OCI-M1 (cell line): ENCODE results near the gene TSPEAR.

ENCODE experiments used
- DNase-seq: peaks from one replicate; lab custom pipeline; 2025; lab: John Stamatoyannopoulos, UW

Gene TSPEAR

GRCh38 chr21:44502171-44502958 lies 209.0 kb downstream of the TSPEAR start:
- no peak for DNase-seq

- no peak for DNase-seq
Observed at GRCh38 chr21:44500111-44500510, 211.3 kb downstream of the TSPEAR start.

DNA sequence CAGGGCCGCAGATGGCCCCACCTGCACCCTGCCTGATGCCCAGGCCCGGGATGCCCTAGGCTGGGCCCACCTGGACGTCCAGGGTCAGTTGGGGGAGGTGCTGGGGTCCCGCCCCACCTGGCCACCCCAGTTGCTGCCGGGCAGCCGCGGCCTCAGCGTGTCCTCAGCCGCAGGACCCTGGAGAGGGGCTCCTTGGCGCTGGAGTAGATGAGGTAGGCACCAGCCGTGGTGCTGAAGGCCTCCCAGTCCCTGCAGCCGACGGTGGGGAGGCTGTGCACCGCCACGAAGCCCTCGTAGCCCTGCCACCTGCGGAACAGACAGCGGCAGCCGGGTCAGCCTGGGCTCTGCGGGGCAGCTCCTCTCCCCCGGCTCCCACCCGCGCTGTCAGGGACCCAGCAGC lies 211.7 kb downstream of the TSPEAR start:
- no peak for DNase-seq

DNA sequence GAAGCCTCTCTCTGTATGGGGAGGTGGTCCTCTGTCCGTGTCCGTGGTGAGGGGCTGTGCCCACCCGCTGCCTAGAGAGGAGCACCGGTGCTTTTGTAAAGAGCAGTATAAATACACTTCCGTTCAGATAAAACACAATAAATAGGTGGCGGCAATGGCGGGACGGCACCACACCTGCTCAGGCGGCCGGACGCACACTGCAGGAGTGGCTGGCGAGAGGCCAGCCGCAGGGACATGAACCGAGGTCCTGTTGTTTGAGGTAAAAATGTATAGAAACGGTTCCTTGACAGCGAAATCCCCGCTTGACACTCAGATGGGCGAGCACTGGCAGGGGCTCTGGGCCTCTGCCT lies 212.2 kb downstream of the TSPEAR start:
- DNase-seq, result no peak

- DNase-seq, result no peak
Observed at GRCh38 chr21:44498280-44499210, 212.8 kb downstream of the TSPEAR start.

DNA sequence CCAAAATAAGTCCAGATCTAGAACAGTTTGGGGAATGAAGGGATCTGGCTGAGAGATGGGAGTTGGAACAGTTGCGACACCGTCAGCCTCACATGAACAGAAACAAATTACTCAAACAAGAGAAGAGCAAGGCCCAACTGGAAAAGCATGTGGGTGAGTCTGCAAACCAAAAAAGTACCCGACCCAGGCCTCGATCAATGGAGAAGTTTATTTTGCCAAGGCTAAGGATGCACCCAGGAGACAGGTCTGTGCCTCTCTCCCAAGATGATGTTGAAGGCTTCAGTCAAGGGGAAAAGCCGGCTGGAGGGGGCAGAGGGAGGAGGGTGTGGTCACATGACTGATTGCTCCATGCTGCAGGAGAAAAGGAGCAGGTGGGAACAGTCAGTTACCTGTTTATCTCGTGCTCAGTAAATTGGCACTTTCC lies 213.7 kb downstream of the TSPEAR start:
- DNase-seq, result no peak

DNA sequence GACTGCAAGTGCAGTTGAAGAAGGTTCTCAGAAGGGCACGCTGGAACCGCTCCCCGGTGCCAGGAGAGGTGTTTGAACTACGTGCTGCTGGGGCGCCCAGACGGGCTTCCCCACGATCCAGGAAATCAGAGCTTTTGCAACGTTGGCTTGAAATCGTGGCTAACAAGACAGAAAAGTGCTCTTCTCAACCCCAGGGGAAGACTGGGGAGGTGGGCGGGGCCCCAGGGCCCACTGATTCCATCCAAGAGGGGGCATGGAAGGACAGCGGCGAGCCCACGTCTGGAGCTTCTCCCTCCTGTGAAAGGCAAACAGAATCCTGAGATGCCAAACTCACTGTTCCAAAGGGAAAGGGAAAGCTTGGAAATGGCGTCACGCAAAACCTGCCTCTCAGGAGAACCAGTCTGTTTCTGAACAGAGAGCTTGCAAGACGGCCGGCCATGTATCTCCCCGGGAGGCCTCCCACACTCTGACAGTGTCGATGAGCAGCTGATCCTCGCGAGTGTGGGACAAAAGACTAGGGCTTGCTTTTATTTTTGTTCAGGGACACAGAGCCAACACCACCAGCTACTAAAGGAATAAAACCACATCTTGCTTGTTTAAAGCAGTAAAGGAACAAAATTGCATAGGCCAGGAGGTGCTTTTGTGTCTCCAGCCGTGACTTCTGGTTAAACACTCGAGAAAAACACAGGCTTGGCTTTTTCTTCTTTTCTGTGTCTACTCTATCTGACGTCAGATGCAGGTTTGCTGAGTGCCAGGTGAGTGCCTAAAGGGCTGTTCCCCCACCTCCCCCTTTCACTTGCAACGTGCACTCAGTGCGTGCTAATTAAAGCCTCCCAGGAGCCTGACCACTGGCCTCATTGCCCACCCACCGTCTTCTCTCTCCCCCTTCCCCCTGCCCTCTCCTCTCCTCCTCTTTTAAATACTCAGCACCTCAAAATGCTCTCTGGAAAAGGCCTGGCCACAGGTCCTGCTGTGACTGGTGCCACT lies 214.5 kb downstream of the TSPEAR start:
- DNase-seq, result no peak

- no peak for DNase-seq
Observed at GRCh38 chr21:44495611-44496563, 215.5 kb downstream of the TSPEAR start.

DNA sequence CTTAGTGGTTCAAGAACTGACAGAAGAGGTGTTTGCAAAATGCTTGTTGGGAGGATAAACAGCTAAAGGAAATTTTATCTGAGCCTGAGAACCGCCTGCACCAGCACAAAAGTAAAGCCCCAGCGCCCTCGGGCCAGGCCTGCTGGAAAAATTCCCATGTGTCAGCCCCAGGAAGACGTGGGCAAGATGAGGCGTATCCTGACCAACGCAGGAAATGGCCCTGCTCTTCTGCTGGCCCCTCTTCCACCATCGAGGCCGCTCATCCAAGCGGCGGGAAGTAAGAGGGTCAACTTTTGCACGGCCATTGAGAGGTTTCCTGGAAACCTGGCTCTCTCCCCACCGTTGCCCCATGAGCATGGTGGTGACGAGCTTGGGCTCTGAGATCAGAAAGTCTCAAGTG lies 216.4 kb downstream of the TSPEAR start:
- no peak for DNase-seq

DNA sequence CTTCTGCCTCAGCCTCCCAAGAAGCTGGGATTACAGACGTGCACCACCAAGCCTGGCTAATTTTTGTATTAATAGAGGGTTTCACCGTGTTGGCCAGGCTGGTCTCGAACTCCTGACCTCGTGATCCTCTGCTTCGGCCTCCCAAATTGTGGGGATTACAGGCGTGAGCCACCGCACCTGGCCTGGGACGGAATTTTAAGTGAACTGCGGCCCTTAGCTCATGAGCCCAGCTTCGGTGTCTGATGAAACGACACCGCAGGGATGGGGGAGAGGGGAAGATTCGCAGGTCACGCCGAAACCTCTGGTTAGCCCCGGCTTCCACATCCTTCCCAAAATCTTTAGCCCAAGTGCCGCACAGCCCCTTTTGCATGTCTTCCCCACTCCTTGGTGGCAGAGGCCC lies 217.0 kb downstream of the TSPEAR start:
- DNase-seq, result no peak

DNA sequence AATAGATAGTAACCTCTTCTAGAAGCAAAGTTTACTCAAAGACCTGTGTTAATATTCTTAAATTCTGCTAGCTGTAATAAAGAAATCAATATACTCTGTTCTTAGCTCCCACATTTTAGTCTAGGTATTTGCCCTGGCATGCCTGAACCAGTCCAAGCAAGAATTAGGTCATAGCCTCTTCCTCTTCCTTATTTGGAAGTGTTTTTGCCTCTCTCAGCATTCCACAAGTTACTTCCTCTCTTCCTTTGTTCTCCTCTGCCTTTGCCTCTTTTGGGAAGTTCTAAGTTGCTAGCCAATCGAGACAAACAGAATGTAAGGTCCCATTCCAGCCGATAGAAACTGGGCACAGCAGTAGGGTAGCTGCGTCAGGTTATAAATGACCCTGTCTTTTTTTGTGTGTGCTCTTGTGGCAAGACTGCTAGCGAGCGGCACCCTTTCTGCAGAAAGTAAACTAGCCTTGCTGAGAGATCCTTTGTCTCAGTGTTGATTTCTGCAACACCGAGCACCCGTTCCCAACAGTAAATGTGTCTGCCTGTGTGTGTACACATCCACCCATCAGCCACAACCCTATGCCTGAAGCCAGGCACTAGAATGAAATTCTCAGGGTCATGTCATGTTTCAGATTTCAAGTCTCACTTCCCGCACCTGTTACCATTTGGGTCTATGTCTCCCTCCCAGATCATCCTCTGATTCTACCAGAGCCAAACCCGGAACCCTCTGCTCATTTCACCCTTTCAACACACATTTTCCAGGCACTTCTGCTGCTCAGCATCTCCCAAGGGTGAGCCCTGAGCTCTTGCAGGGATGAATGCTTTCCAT lies 218.6 kb downstream of the TSPEAR start:
- no peak for DNase-seq

DNA sequence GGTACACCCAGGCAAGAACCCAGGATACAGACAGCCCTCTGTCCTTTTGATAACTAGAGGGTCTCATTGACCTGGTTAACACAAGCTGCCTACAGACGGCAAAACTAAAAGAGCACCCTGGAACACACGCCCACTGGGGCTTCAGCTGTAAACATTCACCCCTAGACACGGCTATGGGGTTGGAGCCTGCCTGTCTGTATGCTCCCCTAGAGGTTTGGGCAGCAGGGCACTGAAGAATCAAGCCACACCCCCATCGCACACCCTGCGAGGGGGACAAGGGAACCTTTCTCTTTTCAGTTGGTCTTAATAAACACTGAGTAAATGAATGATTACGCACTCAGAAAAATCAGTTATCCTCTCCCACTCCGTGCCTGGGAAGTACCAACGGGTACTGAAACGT lies 220.6 kb downstream of the TSPEAR start:
- no peak for DNase-seq

DNA sequence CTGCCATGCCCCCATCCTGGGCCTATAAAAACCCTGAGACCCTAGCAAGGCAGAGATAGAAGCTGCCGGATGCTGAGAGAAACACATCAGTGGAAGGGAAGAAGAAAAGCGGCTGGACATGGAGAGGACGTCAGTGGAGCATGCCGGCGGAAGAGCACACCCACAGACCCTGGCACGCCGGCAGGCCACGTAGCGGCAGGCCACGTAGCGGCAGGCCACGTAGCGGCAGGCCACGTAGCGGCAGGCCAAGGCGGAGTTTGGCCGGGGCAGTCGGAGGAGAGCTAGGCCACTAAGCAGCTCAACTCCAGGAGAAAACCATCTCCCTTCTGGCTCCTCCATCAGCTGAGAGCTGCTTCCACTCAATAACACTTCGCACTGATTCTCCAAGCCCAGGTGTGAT lies 221.0 kb downstream of the TSPEAR start:
- no peak for DNase-seq

DNA sequence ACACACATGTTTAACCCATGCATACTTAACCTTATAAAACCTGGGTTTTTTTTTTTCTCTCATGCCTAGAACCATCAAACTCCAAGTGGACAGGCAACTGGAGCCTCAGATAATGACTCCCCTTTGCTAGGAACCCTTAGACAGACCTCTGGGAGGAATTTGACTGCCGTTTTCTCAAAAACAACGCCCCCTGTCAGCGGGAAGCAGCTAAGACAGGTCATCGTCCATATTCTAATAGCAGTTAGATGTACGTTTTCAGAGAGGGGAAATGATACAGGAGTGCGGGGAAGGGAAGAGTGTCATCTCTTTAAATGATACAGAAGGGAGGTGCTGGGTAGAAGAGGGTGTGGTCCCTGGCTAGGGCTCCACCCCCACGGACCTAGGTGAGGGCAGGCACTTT lies 221.4 kb downstream of the TSPEAR start:
- DNase-seq, result no peak

GRCh38 chr21:44487831-44488230 lies 223.5 kb downstream of the TSPEAR start:
- DNase-seq, result peak; percentile 62

DNA sequence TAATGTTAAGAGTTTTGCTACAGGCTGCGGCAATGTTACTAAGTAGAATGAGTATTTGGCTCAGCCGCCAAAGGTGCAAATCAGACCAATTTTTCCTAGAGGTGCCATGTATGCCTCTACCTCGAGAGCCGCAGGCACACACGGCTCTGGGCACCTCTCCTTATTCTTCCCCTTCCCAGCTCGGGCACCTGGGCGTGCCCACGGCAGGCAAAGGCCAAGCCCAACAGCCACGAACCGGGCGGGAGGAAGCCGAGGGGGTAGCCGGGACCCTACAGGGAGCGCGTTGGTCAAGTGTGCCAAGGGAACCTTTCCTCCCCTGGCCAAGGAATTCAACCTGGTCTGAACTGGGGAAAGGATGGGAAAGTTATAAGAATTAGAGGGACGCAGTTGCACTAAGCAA lies 225.1 kb downstream of the TSPEAR start:
- no peak for DNase-seq

- no peak for DNase-seq
Observed at GRCh38 chr21:44485796-44486195, 225.6 kb downstream of the TSPEAR start.

DNA sequence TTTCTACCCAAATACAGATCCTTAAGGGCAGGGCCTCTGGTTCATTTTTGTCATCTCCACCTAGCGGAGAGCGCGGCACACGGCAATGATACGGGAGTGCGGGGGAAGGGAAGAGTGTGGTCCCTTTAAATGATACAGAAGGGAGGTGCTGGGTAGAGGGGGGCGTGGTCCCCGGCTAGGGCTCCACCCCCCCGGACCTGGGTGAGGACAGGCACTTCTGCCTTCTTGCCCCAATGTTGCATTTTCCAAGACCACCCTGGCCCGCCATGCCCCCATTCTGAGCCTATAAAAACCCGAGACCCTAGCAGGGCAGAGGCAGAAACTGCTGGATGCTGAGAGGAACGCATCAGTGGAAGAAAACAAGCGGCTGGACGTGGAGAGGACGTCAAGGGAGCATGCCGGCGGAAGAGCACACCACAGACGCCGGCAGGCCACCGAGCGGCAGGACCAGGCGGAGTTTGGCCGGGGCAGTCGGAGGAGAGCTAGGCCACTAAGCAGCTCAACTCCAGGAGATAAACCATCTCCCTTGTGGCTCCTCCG lies 226.0 kb downstream of the TSPEAR start:
- no peak for DNase-seq

- no peak for DNase-seq
Observed at GRCh38 chr21:44484498-44485253, 226.7 kb downstream of the TSPEAR start.
